ENCODE data around the gene TTL. TPM values are rescaled to one million over a fixed set of nuclear protein-coding genes. Genes with fewer than 3 reads are reported as not detected.

Gene TTL
- total and polyA plus RNA-seq, 2 of the 13 experiments (the other 11 are each of a cell fraction or from before 2014, with no cell fraction given), result 19.0 to 59.8 TPM

- TF ChIP-seq MXD1 (CRISPR knock-in tag; IDR thresholded peaks at IDR 0.05) (peak; percentile 100), RERE (CRISPR knock-in tag; IDR thresholded peaks at IDR 0.05; ENCODE audit: low read depth) (0 out of 2 replicates have a peak, but pooled peaks have one; percentile 12), JDP2 (CRISPR knock-in tag; IDR thresholded peaks at IDR 0.05; ENCODE audit: borderline replicate concordance) (no peak; the same call in 1 of the 2 replicates), FOSL1 (CRISPR knock-in tag; IDR thresholded peaks at IDR 0.05; ENCODE audit: borderline replicate concordance) (peak; percentile 47; the same call in 1 of the 2 replicates), ZNF552 (CRISPR knock-in tag; IDR thresholded peaks at IDR 0.05; ENCODE audit: borderline replicate concordance) (peak; percentile 99), TCF12 (IDR thresholded peaks at IDR 0.05) (no peak), TCF12 (CRISPR knock-in tag; IDR thresholded peaks at IDR 0.05) (peak; percentile 96), ZKSCAN5 (CRISPR knock-in tag; IDR thresholded peaks at IDR 0.05) (0 out of 2 replicates have a peak, but pooled peaks have one; percentile 49), RFX1 (IDR thresholded peaks at IDR 0.05) (no peak), JARID2 (CRISPR knock-in tag; IDR thresholded peaks at IDR 0.05; ENCODE audit: insufficient replicate concordance) (no peak), ZNF543 (CRISPR knock-in tag; IDR thresholded peaks at IDR 0.05) (peak; percentile 94), HMGXB4 (CRISPR knock-in tag; IDR thresholded peaks at IDR 0.05; ENCODE audit: borderline replicate concordance in 1 of 2, low read depth in 1 of 2) (peak; percentile 60 to 87), SCMH1 (CRISPR knock-in tag; IDR thresholded peaks at IDR 0.05; ENCODE audit: borderline replicate concordance) (no peak), ZNF12 (CRISPR knock-in tag; IDR thresholded peaks at IDR 0.05) (peak; percentile 77; the same call in 1 of the 2 replicates), CHD2 (IDR thresholded peaks at IDR 0.05; ENCODE audit: low read depth, low read length) (peak; percentile 91), IKZF1 (IDR thresholded peaks at IDR 0.05) (no peak), ZBTB26 (CRISPR knock-in tag; IDR thresholded peaks at IDR 0.05; ENCODE audit: borderline replicate concordance) (peak; percentile 88)
- TF ChIP-seq, protein P1, sequence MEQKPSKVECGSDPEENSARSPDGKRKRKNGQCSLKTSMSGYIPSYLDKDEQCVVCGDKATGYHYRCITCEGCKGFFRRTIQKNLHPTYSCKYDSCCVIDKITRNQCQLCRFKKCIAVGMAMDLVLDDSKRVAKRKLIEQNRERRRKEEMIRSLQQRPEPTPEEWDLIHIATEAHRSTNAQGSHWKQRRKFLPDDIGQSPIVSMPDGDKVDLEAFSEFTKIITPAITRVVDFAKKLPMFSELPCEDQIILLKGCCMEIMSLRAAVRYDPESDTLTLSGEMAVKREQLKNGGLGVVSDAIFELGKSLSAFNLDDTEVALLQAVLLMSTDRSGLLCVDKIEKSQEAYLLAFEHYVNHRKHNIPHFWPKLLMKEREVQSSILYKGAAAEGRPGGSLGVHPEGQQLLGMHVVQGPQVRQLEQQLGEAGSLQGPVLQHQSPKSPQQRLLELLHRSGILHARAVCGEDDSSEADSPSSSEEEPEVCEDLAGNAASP (CRISPR knock-in tag; IDR thresholded peaks at IDR 0.05; ENCODE audit: borderline replicate concordance), result peak; percentile 71; the same call in 1 of the 2 replicates
Measured at GRCh38 chr2:112542123-112542983, 60.4 kb downstream of the TTL start, which contains the start of gene POLR1B (continued).
